HCT116 (cell line): Measurements from ENCODE around the gene BIVM. TPM values are rescaled to one million over a fixed set of nuclear protein-coding genes. Genes with fewer than 3 reads are reported as not detected.

Experiments used
- ATAC-seq: fragments of 200-7000 bp; cut with Tn5 transposase; 2 replicates; pipeline ENCODE4 v1.9.1; 2020; ENCODE audit warnings: mild to moderate bottlenecking, moderate library complexity
- BruUV-seq: library from RNA; stranded (reverse); fragments of 400-500 nt; replicated peaks from 2 replicates; lab custom pipeline; 2021; lab: Mats Ljungman, UMichigan
- CTCF ChIA-PET: fragments of 300-600 bp; sonication (Branson Sonifier 250); formaldehyde crosslinking; loops from one replicate; lab custom pipeline; 2021; ENCODE audit warnings: antibody characterized with exemption; lab: Charles Lee
- POLR2A ChIA-PET: fragments of 300-600, 350-600 bp; sonication (Branson Sonifier 250); formaldehyde crosslinking; loops from one replicate; lab custom pipeline; 2021; ENCODE audit warnings: antibody characterized with exemption; lab: Charles Lee
- RAD21 ChIA-PET, 2 experiments: fragments of 300-600 bp; sonication (Branson Sonifier 250); formaldehyde crosslinking; loops; one replicate each; lab custom pipeline; 2023; ENCODE audit warnings: low total read pairs in 2 of 2; ENCODE audit not compliant: uncharacterized antibody in 2 of 2, unreplicated experiment in 2 of 2, low non-redundant PET in 1 of 2; lab: Charles Lee
- DNase-seq: peaks from one replicate; pipeline ENCODE4 v3.0.0-alpha.2; 2010; ENCODE audit warnings: low read depth, low spot score
- H2AFZ ChIP-seq: fragments of 200-600 bp; shearing (Covaris generic), sonication (generic); 2 replicates; pipeline ENCODE4 v1.6.1; 2017; ENCODE audit warnings: low read depth, mixed run types, mixed read lengths, antibody characterized with exemption, low read length; ENCODE audit not compliant: poor library complexity, severe bottlenecking
- H3K27ac ChIP-seq: 2 replicates; pipeline ENCODE4 v1.5.1; 2012; ENCODE audit warnings: low read depth, low read length
- H3K27me3 ChIP-seq: fragments of 200-600 bp; sonication (generic); 2 replicates; pipeline ENCODE4 v1.6.1; 2016; ENCODE audit warnings: mixed run types, low read length, mixed read lengths; ENCODE audit not compliant: insufficient read depth
- H3K36me3 ChIP-seq, 2 experiments: fragments of 200-500 bp in 1 of 2; fragments of 200-600 bp in 1 of 2; sonication (Bioruptor generic) in 1 of 2; sonication (generic) in 1 of 2; 2 replicates each; pipeline versions ENCODE4 v1.5.1 to v1.6.1; 2014 to 2016; ENCODE audit warnings: low read length in 2 of 2, inconsistent platforms in 1 of 2, mixed read lengths in 1 of 2, mixed run types in 1 of 2; ENCODE audit not compliant: insufficient read depth in 2 of 2, control insufficient read depth in 1 of 2
- H3K4me1 ChIP-seq, 2 experiments: fragments of 200-600 bp in 1 of 2; sonication (generic) in 1 of 2; 2 replicates each; pipeline versions ENCODE4 v1.5.1 to v1.6.1; 2012 to 2017; ENCODE audit warnings: low read length in 2 of 2, inconsistent platforms in 1 of 2, mild to moderate bottlenecking in 1 of 2, mixed read lengths in 1 of 2, mixed run types in 1 of 2, moderate library complexity in 1 of 2; ENCODE audit not compliant: insufficient read depth in 2 of 2, control insufficient read depth in 1 of 2
- H3K4me2 ChIP-seq: fragments of 200-600 bp; sonication (generic); 2 replicates; pipeline ENCODE4 v1.6.1; 2017; ENCODE audit warnings: mixed run types, low read length, mixed read lengths
- H3K4me3 ChIP-seq, 2 experiments: fragments of 200-600 bp in 1 of 2; sonication (generic) in 1 of 2; replicated peaks in 1 of 2; 2 replicates each; pipeline ENCODE4 v1.5.1; 2011 to 2016; ENCODE audit warnings: low read length in 2 of 2, control low read depth in 1 of 2, low read depth in 1 of 2, mild to moderate bottlenecking in 1 of 2, mixed read lengths in 1 of 2, mixed run types in 1 of 2
- H3K79me2 ChIP-seq: fragments of 200-600 bp; sonication (generic); 2 replicates; pipeline ENCODE4 v1.6.1; 2017; ENCODE audit warnings: mild to moderate bottlenecking, mixed run types, low read length, moderate library complexity, mixed read lengths; ENCODE audit not compliant: insufficient read depth
- H3K9ac ChIP-seq: fragments of 200-600 bp; sonication (generic); 2 replicates; pipeline ENCODE4 v1.6.1; 2016; ENCODE audit warnings: low read length, mixed read lengths
- H3K9me2 ChIP-seq: fragments of 200-600 bp; sonication (generic), shearing (Covaris generic); 2 replicates; pipeline ENCODE4 v1.6.1; 2017; ENCODE audit warnings: mixed run types, mild to moderate bottlenecking, moderate library complexity; ENCODE audit not compliant: insufficient read depth
- H3K9me3 ChIP-seq, 2 experiments: fragments of 200-500 bp in 1 of 2; fragments of 200-600 bp in 1 of 2; sonication (Bioruptor generic) in 1 of 2; sonication (generic) in 1 of 2; 2 replicates each; pipeline ENCODE4 v1.6.1; 2014 to 2017; ENCODE audit warnings: low read length in 2 of 2, mixed read lengths in 2 of 2, inconsistent platforms in 1 of 2, low read depth in 1 of 2, mild to moderate bottlenecking in 1 of 2, mixed run types in 1 of 2, moderate library complexity in 1 of 2; ENCODE audit not compliant: control insufficient read depth in 1 of 2, insufficient read depth in 1 of 2
- H4K20me1 ChIP-seq: fragments of 200-600 bp; sonication (generic), shearing (Covaris generic); 2 replicates; pipeline ENCODE4 v1.6.1; 2017; ENCODE audit warnings: mixed run types, mild to moderate bottlenecking, moderate library complexity; ENCODE audit not compliant: insufficient read depth
- ATF3 ChIP-seq: IDR thresholded peaks from 2 replicates; pipeline ENCODE4 v1.6.1; 2012
- CEBPB ChIP-seq: IDR thresholded peaks from 2 replicates; pipeline ENCODE4 v1.6.1; 2012; ENCODE audit warnings: low read depth
- EZH2phosphoT487 ChIP-seq: fragments of 200-600 bp; IDR thresholded peaks from 2 replicates; pipeline ENCODE4 v1.6.1; 2018; ENCODE audit warnings: antibody characterized with exemption, borderline replicate concordance
- ZNF274 ChIP-seq: fragments of 200-500 bp; sonication (Bioruptor generic); IDR thresholded peaks from 2 replicates; pipeline ENCODE4 v1.6.1; 2014; ENCODE audit warnings: mild to moderate bottlenecking, low read depth, low read length, inconsistent platforms
- intact Hi-C: fragments of 100-400 bp; cut with micrococcal nuclease; formaldehyde crosslinking; loops from 2 replicates; pipeline ENCODE4 v1.10.0; 2022
- total RNA-seq: library from RNA; stranded (reverse); gene quantifications from one replicate; pipeline ENCODE4 v1.2.1, GENCODE V29; 2021; ENCODE audit not compliant: unreplicated experiment

Gene BIVM
- total RNA-seq, 1 experiment from 2014 or later, result 11.3 TPM

GRCh38 chr13:102825921-102826706 is 27.2 kb downstream of the BIVM start:
- ChIA-PET POLR2A (no interaction called here), CTCF (no interaction called here), RAD21 (no interaction called here)
- BruUV-seq, result no TSS peak
- no peak overlapping the region for H3K9ac ChIP-seq
- no peak overlapping the region for H3K27ac ChIP-seq
- H3K4me3 ChIP-seq, result no peak overlapping the region
- DNase-seq (no peak), ATAC-seq (peak; percentile 30; the same call in 1 of the 2 replicates)
- H2AFZ ChIP-seq, result no peak overlapping the region
- peaks cover 5 to 12% of the 10 kb centered on the region in 2 experiments; a peak in 2 of 4 replicates for H3K36me3 ChIP-seq
- peaks cover 0 to 11% of the 10 kb centered on the region in 2 experiments; a peak in 1 of 4 replicates for H3K4me1 ChIP-seq
- H3K27me3 ChIP-seq, result no peaks in the 10 kb centered on the region
- no peaks in the 10 kb centered on the region for H4K20me1 ChIP-seq
- 0 out of 2 replicates have a peak overlapping the region, but pooled peaks have one; percentile 4 for H3K4me2 ChIP-seq
- no peaks in the 10 kb centered on the region for H3K79me2 ChIP-seq
- no peaks in the 10 kb centered on the region for H3K9me2 ChIP-seq
- TF ChIP-seq EZH2phosphoT487, result no peak
- peak; percentile 26; the same call in 1 of the 2 replicates for TF ChIP-seq CEBPB
- no peaks in the 10 kb centered on the region for H3K9me3 ChIP-seq
- intact Hi-C loops, result no loop called here

- H3K9ac ChIP-seq, result no peak overlapping the region
- no peak for DNase-seq
Measured at GRCh38 chr13:102830646-102831045, 31.7 kb downstream of the BIVM start.

More at GRCh38 chr13:102830646-102831045, 31.7 kb downstream of the BIVM start:
- Histone ChIP-seq H3K4me2 (no peak overlapping the region), H3K4me1 (peaks cover 0 to 6% of the 10 kb centered on the region in 2 experiments; a peak in 1 of 4 replicates), H3K36me3 (peaks cover 0 to 3% of the 10 kb centered on the region in 2 experiments; a peak in 2 of 4 replicates), H3K9me2 (no peaks in the 10 kb centered on the region), H3K79me2 (no peaks in the 10 kb centered on the region), H2AFZ (no peak overlapping the region), H3K27ac (no peak overlapping the region), H4K20me1 (no peaks in the 10 kb centered on the region)
- ChIA-PET POLR2A (no interaction called here), RAD21 (no interaction called here)
- intact Hi-C loops, result no loop called here
- TF ChIP-seq ATF3 (no peak), ZNF274 (no peak)
- TF ChIP-seq, all 23 proteins: peak for 0
- Histone ChIP-seq H3K27me3 (no peaks in the 10 kb centered on the region), H3K4me3 (no peak overlapping the region), H3K9me3 (no peaks in the 10 kb centered on the region)
- BruUV-seq, result no TSS peak
- CTCF ChIA-PET, result no interaction called here
- ATAC-seq, result no peak
